Measurements from ENCODE around the gene TENM3.

- TF ChIP-seq CTCF (IDR thresholded peaks at IDR 0.05): no peak
- TF ChIP-seq POLR2A (IDR thresholded peaks at IDR 0.05): no peak
These were observed 222.8 kb downstream of the TENM3 start for GRCh38 chr4:182465979-182466378.

All from uterus (tissue), 2 donors.